Stimulated activated CD8-positive, alpha-beta memory T cell treated with anti-CD3 and anti-CD28 coated beads, Interleukin-7, amount 100 ng/mL, for 48 hours (primary cell): ENCODE data around the gene VAMP8.
"Not testable (repeated sequence)": the region's sequence is repeated elsewhere in the genome, so short reads cannot be mapped to it uniquely, and the experiment has no call there.

Source experiments
- DNase-seq, 2 donors: peaks; one replicate each; pipeline ENCODE4 v3.0.0-alpha.2; 2020; ENCODE audit warnings: low read depth in 1 of 2; ENCODE audit errors: extremely low read depth in 1 of 2

The VAMP8 gene

DNA sequence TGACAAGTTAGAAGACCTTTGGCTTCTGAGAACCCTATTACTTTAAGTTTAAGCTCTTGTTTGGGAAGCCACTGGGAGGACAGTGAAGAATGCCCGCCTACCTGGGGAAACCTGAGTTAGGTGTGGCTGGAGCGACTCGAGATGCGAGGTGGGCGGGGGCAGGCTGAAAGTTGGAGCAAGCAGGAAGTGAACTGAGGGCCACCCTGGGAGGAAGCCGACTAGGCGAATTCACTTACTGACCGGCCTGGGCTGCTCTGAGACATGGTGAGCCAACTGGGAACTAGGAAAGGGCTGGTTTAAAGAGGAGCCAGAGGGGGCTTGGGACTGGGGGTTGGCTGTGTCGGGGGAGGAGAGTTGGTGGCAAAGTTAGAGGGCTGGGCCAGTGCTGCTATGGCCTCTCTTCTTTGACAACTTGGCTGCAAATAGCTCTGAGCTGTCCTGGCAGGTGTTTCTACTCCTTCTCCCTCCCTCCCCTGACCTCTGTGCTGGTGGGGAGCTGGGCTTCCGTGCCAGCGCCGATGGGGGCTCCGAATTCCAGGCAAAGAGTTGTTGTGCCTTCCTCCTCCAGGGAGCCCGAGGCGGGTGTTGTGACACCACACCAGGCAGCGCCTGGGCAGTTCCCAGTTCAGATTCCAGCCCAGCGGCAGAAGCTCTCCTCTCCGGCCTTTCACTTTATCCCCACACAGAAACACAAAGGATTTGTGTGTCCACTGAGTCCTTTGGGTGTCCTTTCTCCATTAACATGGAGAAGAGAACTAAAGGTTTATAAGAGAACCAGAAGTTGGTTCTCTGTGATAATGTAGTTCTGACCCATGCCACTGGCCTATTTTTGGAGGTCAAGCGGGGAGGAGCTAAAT lies at the start of gene VAMP8:
TSS of gene VAMP8 (plus strand) at position 201 of the 857 bp plus-strand sequence. CDS start at position 262, 61 bp downstream.
- peak; percentile 25 to 59 for DNase-seq

DNA sequence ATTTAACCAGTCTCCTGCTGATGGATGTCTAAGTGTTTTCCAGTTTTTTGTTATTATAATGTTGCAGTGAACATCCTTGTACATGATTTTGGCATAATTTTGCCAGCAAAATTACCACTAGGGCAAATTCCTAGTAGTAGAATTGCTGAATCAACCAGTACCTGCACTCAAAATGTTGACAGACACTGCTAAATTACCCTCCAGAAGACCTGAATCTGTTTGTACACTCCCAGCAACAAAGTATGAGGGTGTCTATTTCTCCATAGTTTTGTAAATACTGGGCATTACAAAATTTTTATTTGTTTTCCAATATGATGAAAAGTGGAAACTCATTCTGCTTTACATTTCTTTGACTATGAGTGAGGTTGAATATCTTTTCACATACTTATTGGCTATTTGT lies 49.6 kb upstream of the VAMP8 start:
- DNase-seq, result no peak

GRCh38 chr2:85528355-85528754 lies 49.0 kb upstream of the VAMP8 start:
- no peak for DNase-seq

DNA sequence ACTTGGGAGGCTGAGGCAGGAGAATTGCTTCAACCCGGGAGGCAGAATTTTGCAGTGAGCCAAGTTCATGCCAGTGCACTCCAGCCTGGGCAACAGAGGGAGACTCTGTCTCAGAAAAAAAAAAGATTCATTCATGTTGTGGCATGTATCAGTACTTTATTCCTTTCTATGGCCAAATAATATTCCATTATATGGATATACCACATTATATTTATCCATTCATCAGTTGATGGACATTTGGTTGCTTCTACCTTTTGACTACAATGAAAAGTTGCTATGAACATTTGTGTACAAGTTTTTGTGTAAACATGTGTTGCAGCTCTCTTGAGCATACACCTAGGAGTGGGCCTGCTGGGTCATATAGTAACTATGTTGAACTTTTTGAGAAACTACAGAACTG lies 47.6 kb upstream of the VAMP8 start:
- no peak for DNase-seq

DNA sequence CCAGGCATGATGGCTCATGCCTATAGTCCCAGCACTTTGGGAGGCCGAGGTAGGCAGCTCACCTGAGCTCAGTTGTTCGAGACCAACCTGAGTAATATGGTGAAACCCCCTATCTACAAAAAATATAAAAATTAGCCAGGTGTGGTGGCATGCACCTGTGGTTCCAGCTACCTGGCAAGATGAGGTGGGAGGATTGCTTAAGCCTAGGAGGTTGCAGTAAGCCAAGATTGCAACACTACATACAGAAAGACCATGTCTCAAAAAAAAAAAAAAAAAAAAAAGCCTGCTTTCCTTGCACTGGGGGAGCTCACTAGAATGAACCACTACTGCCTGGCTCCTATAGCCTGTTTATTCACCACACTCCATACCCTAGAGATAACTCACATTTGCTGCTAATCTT lies 45.8 kb upstream of the VAMP8 start:
- no peak for DNase-seq

DNA sequence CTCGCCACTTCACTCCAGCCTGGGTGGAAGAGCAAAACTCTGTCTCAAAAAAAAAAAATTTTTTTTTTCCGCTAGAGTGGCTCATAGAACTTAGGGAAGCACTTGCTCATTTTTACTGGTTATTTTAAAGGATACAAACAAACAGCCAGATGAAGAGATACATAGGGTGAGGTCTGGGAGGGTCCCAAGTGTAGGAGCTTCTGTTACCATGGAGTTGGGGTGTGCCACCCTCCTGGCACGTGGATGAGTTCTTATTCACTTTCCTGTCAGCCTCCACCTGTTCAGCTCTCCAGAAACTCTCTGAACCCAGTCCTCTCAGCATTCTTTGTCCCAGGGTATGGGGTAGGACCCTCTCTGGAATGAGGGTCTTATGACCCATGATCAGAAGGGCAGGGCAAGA lies 43.3 kb upstream of the VAMP8 start:
- no peak for DNase-seq

DNA sequence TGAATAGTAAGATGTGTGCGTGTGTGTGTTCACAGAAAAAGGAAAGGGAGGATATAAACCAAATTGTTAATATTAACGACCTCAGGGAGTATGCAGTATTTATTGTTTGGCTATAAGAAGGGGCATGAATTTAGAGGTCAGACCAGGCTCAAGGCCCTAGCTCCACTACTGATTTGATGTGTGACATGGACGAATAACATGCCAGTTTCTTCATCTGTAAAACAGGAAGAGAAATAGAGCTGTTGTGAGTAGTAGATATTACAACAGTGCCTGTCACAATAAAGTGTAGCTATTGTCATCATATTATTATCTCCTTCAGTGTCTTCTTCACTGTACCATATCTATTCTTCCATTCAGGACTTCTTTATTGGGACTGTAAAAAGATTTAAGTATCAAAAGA lies 42.5 kb upstream of the VAMP8 start:
- DNase-seq, result no peak

DNA sequence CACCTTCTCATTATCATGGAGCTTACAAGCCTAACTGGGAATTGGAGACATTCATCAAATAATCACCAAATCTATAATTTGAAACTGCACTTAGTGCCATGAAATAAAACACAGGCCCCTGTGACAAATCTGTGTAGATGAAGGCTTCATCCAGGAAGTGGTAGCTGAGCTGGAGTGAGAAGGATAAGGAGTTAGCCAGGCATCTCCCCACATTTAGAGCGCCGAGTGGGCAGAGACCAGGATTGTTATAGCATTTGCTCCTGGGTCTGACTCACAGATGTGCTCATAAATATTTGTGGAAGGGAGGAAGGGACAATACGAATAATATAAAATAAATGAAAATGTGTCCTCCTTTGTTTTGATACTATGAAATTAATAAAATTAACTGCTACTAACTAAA lies 40.9 kb upstream of the VAMP8 start:
- DNase-seq, result no peak

GRCh38 chr2:85537600-85538506 lies 39.5 kb upstream of the VAMP8 start:
- DNase-seq, result no peak

DNA sequence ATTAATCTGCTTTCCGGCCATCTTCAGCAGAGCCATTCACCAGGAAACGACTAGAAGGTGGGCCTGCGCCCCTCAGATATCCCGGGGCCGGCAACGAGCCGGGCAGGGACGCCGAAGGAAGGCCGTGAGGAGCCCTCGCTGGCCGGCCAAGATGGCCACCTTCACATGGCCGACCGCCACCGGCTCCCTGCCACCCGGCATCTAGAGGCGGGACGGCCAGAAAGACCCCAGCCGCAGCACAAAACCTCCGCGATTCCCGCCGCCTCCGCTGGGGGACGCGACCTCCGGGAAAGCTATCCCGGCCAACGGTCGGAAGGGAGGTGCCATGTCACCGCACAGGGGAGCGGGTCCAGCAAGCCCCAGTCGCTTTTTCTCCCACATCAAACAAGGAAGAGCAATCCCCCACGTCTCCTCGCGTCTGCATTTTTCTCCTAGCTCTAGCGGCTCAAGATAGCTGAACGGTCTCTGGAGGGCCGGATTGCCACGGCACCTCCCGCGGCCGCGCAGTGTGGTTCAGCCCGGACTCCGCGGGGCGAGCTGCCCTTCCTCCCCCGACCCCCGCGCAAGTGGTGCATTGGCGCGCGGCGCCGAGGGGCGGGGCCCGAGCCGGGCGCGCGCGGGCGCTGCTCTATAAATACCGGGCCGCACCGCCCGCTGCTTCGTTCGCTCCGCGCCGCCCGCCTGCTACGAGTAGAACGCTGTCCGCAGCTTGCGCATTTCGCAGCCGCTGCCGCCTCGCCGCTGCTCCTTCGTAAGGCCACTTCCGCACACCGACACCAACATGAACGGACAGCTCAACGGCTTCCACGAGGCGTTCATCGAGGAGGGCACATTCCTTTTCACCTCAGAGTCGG lies 38.7 kb upstream of the VAMP8 start, which contains the start of gene MAT2A:
TSS of gene MAT2A (plus strand) at position 662 of the 854 bp plus-strand sequence. CDS start at position 782, 120 bp downstream.
- DNase-seq, result peak; percentile 82 to 89

- DNase-seq, result peak; percentile 47 to 53
Observed at GRCh38 chr2:85539361-85540132, 37.8 kb upstream of the VAMP8 start.

DNA sequence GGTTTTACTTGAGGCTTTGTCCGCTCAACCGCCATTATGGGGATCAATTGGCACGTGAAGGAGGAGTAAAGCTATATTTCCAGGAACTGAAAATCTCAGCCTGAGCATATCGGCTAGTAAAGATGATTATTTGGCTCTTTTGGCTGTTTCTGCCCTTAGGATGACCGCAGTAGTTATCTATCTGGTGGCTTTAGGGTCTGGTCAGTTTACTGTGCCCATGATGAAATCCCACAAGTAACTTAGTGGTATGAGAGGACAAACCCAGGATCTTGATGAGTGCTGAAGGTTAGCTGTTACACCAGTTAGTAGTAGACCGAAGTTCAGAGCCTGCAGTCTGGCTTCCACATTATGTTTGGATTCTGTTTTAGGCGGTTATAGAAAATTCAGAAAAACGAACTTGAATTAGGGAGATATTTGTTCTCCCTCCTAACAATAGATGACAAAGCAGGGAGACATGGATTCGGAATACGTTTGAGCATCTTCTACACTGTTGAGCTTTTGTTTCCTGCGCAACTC lies 37.2 kb upstream of the VAMP8 start:
- no peak for DNase-seq

DNA sequence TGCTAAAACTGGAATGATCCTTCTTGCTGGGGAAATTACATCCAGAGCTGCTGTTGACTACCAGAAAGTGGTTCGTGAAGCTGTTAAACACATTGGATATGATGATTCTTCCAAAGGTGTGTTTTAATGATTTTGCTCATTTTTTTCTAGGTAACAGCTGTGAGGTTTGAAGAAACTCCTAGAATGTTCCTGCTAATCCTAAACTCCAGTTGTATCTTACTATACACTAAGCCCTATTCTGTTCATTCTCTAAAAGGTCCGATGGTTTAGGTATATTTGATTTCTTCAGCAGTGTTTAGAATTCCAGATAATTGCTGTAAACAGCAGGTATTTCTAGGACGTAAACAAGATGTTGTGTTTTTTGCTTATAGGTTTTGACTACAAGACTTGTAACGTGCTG lies 36.1 kb upstream of the VAMP8 start:
- DNase-seq, result no peak

- no peak for DNase-seq
Observed at GRCh38 chr2:85541753-85542457, 35.5 kb upstream of the VAMP8 start.

GRCh38 chr2:85542777-85543176 lies 34.6 kb upstream of the VAMP8 start:
- no peak for DNase-seq

GRCh38 chr2:85544254-85544691 lies 33.1 kb upstream of the VAMP8 start:
- not testable (repeated sequence) for DNase-seq

- DNase-seq, result not testable (repeated sequence)
Observed at GRCh38 chr2:85544915-85545779, 32.2 kb upstream of the VAMP8 start.

DNA sequence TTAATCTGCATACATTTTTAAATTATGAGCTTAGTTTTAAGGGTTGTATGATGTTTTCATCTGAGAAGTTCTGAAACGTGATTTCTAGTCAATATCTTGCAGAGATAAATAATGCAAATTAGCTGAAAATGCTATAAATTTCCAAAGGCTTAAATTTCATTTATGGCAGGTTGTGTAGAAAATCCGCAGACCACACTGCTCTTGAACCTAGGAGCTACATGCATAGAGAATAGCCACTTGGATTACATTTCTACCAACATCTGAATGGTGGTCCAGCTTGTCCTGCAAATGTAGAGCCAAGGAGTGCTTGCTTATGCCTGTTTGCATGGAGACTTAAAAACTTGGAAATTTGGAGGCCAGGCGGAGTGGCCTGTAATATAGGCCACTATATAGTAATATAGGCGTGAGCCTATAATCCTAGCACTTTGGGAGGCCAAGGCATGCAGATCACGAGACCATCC lies 31.6 kb upstream of the VAMP8 start:
- DNase-seq, result no peak
